GM21619 (cell line): ENCODE measurements around the gene SLC38A4.
"Not testable (repeated sequence)": the region's sequence is repeated elsewhere in the genome, so short reads cannot be mapped to it uniquely, and the experiment has no call there.

Experiments
- ATAC-seq: cut with Tn5 transposase; IDR thresholded peaks from one replicate; pipeline ENCODE4 v1.9.1; 2021; ENCODE audit not compliant: unreplicated experiment

Gene SLC38A4

GRCh38 chr12:46779063-46779462 lies 46.7 kb downstream of the SLC38A4 start:
- ATAC-seq, result no peak

DNA sequence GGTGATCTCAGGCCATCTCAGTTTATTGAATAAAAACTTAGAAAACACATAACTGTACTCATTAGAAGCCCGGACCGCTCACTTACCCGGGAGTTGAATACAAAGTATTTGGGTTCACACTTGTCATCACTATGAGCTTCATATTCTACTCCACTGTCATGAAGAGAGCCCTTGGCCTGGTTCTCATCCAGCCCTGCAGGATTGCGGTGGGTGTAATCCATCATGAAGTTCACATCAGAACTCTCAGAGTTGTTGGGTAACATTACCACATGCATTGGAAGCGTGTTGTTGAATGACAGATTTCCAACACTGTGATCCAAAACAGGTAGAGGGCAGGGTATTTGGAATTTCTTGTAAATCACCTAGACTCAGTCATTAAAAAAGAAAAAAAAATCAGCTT lies 47.4 kb downstream of the SLC38A4 start:
- no peak for ATAC-seq

DNA sequence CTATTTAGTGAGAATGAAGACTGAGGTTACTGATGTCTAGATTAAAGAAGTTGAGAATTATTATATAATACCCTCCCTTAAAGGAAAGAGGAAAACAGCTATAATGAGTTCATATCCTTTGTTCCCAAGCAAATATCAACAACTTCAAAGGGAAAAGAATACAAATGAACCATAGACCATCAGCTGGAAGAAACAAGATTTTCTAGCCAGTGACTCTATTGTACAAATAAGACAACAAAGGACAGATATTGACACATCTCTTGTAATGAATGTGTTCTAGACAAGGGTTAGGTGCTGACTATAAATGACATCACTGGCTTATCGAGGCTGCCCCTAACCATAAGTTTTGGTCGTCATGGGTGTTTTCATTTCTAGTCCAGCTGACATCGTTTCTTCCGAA lies 48.2 kb downstream of the SLC38A4 start:
- ATAC-seq, result no peak

DNA sequence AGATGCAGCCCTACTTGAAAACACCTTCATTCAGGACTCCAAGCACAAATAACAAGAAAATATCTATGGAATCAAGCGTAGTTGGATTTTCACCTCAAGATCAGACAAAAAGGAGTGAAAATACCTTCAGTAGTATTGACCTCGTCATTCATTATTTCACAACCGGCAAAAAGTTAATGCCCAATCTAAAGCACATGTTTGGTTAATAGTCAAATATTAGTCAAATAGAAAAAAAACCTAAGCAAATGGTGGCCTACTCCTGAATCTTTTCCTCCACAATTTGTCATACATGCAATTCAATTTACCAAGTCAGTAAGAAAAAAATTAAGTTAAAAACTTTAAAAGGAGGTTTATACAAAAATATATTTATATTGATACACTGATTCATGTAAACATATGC lies 50.0 kb downstream of the SLC38A4 start:
- no peak for ATAC-seq

DNA sequence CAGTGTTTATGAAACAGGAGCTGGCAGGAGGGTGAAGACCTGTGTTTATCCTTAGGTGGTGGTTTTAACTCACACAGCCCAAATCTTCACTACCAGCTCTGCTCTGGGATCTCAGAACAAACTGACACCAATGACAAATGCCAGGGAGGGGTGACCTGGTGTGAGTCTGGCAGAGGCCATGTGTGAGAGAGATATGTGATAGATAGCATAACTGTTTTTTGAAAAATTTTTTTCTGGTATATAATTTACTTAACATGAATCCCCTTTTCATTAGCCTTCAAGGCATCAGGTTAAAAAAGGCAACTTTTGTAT lies 51.5 kb downstream of the SLC38A4 start:
- ATAC-seq, result no peak

- no peak for ATAC-seq
These were observed 52.0 kb downstream of the SLC38A4 start for GRCh38 chr12:46773586-46774321.

DNA sequence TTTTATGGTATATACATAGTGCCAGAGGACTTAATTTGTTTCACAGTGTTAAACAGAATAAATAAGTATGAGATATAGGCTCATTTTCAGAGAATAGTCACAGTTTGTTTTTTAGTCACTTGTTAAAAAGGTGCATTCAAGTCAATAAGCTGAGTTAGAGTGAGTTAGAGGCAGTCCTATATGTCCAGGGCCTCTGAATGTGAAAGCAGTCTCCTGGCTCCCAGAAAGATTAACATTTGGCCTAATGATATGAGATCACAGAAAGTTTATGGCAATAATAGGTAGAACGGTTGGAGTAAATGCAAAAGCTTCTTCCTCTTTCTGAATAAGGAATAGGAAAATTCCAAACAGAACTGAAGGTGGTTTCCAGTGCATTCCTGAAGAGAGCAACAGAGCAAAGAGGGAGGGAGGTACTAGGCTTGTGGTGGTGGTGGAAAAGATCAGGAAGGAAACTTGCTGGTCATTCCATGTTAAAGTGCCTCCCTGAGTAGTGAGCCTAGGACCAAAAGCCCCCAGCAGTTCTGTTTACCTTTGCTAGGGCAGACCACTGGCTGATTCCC lies 54.4 kb downstream of the SLC38A4 start:
- ATAC-seq, result no peak

DNA sequence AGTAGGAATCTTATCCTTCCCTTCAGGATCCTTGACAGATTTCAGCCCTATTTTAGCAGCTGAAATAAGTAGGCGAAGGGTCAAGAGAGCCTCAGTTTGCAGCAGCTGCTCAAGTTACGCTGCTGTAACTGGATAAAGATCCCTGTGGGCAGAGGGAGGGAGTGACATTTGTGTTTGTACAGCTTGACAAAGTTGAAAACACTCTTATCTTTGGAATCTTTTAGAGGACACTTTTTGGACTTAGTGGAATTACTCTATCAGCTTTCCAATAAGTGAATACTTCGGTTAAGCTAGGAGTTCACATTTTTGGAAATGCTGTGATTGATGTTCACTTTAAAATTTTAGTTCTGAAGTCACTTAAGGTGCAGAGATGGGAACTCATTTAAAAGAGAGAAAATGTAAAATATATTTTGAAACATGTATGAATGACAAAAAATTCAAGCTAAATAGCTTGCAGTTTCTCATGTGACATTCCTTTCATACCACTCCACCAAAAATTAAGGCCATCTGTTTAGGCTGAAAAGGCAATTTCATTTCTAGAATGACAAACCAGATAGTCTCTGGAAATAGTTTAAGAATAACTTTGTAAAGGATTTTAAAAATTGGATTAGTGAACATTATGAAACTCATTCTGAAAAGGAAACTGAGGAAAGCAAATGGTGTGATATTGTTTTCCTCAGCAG lies 55.2 kb downstream of the SLC38A4 start:
- no peak for ATAC-seq

DNA sequence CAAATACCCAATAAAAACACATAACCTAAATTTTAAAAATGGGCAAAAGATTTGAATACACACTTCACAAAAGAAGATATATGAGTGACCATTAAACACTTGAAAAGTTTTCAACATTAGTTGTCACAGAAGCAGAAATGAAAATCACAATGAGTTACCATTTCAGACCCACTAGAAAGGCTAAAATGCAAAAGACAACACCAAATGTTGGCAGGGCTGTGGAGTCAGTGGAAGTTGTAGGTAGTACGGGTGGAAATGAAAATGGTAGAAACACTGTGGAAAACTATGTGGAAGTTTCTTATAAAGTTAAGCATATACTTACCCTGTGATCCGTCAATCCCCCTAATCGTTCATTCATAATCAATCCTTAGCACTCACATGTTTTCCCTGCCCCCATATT lies 61.8 kb downstream of the SLC38A4 start:
- ATAC-seq, result no peak

- ATAC-seq, result no peak
These were observed 62.6 kb downstream of the SLC38A4 start for GRCh38 chr12:46763230-46763629.

- no peak for ATAC-seq
These were observed 71.2 kb downstream of the SLC38A4 start for GRCh38 chr12:46754550-46754949.

DNA sequence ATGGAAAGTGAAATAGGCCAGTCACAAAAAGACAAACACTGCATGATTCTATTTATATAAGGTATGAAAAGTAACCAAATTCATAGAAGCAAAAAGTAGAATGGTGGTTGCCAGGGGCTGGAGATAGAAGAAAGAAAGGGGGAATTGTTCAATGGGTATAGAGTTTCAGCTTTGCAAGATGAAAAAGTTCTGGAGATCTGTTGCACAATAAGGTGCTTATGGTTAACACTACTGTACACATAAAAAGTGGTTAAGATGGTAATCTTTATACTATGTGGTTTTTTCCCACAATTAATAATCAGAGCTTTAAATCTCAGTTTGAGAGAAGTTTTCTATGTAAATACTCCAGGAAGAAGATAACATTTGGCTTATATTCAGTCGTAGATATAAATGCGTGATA lies 73.4 kb downstream of the SLC38A4 start:
- no peak for ATAC-seq

- ATAC-seq, result no peak
These were observed 74.6 kb downstream of the SLC38A4 start for GRCh38 chr12:46751173-46751572.

DNA sequence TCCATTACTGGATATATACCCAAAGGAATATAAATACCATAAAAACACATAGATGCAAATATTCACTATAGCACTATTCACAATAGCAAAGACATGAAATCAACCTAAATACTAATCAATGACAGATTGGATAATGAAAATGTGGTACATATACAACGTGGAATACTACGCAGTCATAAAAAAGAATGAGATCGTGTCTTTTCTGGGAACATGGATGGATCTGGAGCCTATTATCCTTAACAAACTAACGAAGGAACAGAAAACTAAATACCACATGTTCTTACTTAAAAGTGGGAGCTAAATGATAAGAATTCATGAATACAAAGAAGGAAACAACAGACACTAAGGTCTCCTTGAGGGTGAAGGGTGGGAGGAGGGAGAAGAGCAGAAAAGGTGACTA lies 76.5 kb downstream of the SLC38A4 start:
- no peak for ATAC-seq

DNA sequence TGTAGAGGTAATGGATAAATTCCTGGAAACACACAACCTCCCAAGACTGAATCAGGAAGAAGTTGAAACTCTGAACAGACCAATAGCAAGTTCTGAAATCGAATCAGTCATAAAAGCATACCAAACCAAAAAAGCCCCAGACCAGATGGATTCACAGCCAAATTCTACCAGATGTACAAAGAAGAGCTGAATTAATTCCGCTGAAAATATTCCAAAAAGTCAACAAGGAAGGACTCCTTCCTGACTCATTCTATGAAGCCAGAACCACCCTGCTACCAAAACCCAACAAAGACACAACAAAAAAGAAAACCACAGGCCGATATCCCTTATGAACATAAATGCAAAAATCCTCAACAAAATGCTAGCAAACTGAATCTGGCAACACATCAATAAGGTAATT lies 81.5 kb downstream of the SLC38A4 start:
- no peak for ATAC-seq

DNA sequence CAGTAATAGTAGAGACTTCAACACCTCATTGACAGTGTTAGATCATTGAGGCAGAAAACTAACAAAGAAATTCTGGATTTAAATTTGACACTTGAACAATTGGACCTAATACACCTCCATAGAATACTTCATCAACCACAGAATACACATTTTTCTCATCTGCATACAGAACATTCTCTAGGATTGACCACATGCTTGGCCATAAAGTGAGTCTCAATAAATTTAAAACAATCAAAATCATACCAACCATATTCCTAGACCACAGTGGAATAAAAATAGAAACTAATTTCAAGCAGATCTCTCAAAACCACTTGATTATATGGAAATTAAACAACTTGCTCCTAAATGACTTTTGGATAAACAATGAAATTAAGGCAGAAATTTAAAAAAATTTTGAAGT lies 82.3 kb downstream of the SLC38A4 start:
- no peak for ATAC-seq

- ATAC-seq, result not testable (repeated sequence)
These were observed 83.5 kb downstream of the SLC38A4 start for GRCh38 chr12:46742271-46742670.

GRCh38 chr12:46725332-46725731 lies 100.5 kb downstream of the SLC38A4 start:
- ATAC-seq, result no peak

DNA sequence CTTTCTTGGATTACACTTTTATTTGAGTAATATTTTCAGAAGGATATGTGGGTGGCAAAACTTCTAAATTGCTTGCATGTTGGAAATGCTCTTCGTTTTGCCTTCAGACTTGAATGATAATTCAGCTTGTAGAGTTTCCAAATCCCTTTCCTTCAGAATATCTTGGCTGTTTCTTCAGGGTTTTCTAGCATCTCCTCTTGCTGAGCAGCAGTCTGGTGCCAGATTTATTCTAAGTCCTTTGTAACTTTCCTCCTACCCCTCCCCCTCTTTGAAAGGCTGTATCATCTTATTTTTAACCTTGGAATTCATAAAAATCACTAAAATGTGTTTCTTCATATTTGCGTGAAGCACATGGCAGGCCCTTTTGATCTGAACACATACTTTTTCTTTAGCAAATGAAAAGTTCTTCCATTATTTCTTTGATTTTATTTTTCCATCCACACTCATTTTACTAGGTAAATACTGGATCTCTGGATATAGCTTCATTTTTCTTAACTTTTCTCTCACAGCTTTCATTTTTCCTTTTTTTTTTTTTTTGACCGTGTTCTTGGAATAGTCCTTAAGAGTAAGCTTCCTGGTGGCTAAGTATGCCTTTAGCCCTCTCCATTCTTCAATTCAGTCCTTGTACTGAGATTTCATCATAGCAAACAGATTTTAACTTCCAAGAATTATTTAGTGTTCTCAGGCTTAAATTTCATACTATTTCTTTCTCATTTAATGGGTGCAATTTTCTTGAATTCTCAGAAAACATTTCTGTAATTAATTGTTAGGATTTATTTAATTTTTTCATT lies 102.0 kb downstream of the SLC38A4 start:
- ATAC-seq, result no peak

GRCh38 chr12:46722394-46723185 lies 103.2 kb downstream of the SLC38A4 start:
- no peak for ATAC-seq

GRCh38 chr12:46718495-46718894 lies 107.3 kb downstream of the SLC38A4 start:
- no peak for ATAC-seq
